Measurements from ENCODE around the gene ORC5.

The ORC5 gene

DNA sequence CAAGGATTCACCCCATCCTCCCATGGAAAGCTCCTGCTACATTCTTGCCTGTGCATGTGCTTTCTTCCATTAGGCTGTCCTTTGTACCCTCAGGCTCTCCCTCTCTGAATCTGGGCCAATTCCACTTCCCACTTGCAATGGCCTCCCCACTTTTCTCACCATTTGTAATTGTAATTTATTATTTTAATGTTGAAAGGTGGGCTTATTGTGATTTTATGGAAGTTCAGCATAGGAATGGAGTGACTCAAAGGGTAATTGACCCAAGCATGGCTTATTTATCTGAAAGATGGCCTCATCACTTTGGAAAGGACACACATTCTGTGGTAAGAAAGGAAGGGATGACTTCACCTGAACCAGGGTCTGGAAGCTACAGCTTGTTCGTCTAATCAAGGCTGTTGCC, 46.9 kb upstream of the ORC5 start:
- H3K27ac ChIP-seq (ENCODE audit: low read depth, low read length) = no peak overlapping the region
- TF ChIP-seq, protein P1, sequence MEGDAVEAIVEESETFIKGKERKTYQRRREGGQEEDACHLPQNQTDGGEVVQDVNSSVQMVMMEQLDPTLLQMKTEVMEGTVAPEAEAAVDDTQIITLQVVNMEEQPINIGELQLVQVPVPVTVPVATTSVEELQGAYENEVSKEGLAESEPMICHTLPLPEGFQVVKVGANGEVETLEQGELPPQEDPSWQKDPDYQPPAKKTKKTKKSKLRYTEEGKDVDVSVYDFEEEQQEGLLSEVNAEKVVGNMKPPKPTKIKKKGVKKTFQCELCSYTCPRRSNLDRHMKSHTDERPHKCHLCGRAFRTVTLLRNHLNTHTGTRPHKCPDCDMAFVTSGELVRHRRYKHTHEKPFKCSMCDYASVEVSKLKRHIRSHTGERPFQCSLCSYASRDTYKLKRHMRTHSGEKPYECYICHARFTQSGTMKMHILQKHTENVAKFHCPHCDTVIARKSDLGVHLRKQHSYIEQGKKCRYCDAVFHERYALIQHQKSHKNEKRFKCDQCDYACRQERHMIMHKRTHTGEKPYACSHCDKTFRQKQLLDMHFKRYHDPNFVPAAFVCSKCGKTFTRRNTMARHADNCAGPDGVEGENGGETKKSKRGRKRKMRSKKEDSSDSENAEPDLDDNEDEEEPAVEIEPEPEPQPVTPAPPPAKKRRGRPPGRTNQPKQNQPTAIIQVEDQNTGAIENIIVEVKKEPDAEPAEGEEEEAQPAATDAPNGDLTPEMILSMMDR (IDR thresholded peaks at IDR 0.05; ENCODE audit: insufficient read depth, low read length, poor library complexity, severe bottlenecking) = no peak
- no peak for TF ChIP-seq EZH2phosphoT487 (conservative IDR thresholded peaks at IDR 0.05; ENCODE audit: low read length)
- no peaks in the 10 kb centered on the region for H3K79me2 ChIP-seq (ENCODE audit: insufficient read depth, low read length)
- no peak overlapping the region for H2AFZ ChIP-seq (ENCODE audit: low read depth, low read length, severe bottlenecking)
- no peaks in the 10 kb centered on the region for H3K9me3 ChIP-seq (ENCODE audit: insufficient read depth, low read length)
- H3K9me2 ChIP-seq (replicated peaks; ENCODE audit: insufficient read depth, low read length) = no peaks in the 10 kb centered on the region
- H3K4me3 ChIP-seq (ENCODE audit: insufficient read depth, low read length, poor library complexity, severe bottlenecking) = no peak overlapping the region
- H3K27me3 ChIP-seq (ENCODE audit: low read length) = no peaks in the 10 kb centered on the region
- no peaks in the 10 kb centered on the region for H4K20me1 ChIP-seq (ENCODE audit: low read depth, low read length)
- H3F3A ChIP-seq (ENCODE audit: insufficient read depth) = no peaks in the 10 kb centered on the region
- no peak overlapping the region for H3K9ac ChIP-seq (ENCODE audit: low read length)
- no peaks in the 10 kb centered on the region for H3K36me3 ChIP-seq (ENCODE audit: low read length)
- no peak overlapping the region for H3K4me2 ChIP-seq (ENCODE audit: low read depth, low read length, poor library complexity, severe bottlenecking)

- Histone ChIP-seq H3K27ac (ENCODE audit: low read depth, low read length) (no peak overlapping the region), H3K4me2 (ENCODE audit: low read depth, low read length, poor library complexity, severe bottlenecking) (no peak overlapping the region), H3K36me3 (ENCODE audit: low read length) (no peaks in the 10 kb centered on the region), H3K9ac (ENCODE audit: low read length) (no peak overlapping the region), H4K20me1 (ENCODE audit: low read depth, low read length) (no peaks in the 10 kb centered on the region), H3K9me3 (ENCODE audit: insufficient read depth, low read length) (no peaks in the 10 kb centered on the region), H3K79me2 (ENCODE audit: insufficient read depth, low read length) (no peaks in the 10 kb centered on the region), H3K27me3 (ENCODE audit: low read length) (no peaks in the 10 kb centered on the region), H3K4me3 (ENCODE audit: insufficient read depth, low read length, poor library complexity, severe bottlenecking) (no peak overlapping the region), H3K9me2 (replicated peaks; ENCODE audit: insufficient read depth, low read length) (no peaks in the 10 kb centered on the region), H2AFZ (ENCODE audit: low read depth, low read length, severe bottlenecking) (no peak overlapping the region), H3F3A (ENCODE audit: insufficient read depth) (no peaks in the 10 kb centered on the region)
- TF ChIP-seq EZH2phosphoT487 (conservative IDR thresholded peaks at IDR 0.05; ENCODE audit: low read length) = no peak
- TF ChIP-seq, protein P1 (IDR thresholded peaks at IDR 0.05; ENCODE audit: insufficient read depth, low read length, poor library complexity, severe bottlenecking) = no peak
Observed at GRCh38 chr7:104252409-104253134, 44.8 kb upstream of the ORC5 start.

GRCh38 chr7:104242638-104243037, 34.8 kb upstream of the ORC5 start:
- H3K27me3 ChIP-seq (ENCODE audit: low read length) = no peaks in the 10 kb centered on the region
- no peaks in the 10 kb centered on the region for H3K79me2 ChIP-seq (ENCODE audit: insufficient read depth, low read length)
- no peaks in the 10 kb centered on the region for H3K9me2 ChIP-seq (replicated peaks; ENCODE audit: insufficient read depth, low read length)
- H2AFZ ChIP-seq (ENCODE audit: low read depth, low read length, severe bottlenecking) = no peak overlapping the region
- H3K9me3 ChIP-seq (ENCODE audit: insufficient read depth, low read length) = no peaks in the 10 kb centered on the region
- no peaks in the 10 kb centered on the region for H3F3A ChIP-seq (ENCODE audit: insufficient read depth)
- no peaks in the 10 kb centered on the region for H3K36me3 ChIP-seq (ENCODE audit: low read length)
- H3K9ac ChIP-seq (ENCODE audit: low read length) = no peak overlapping the region
- H4K20me1 ChIP-seq (ENCODE audit: low read depth, low read length) = no peaks in the 10 kb centered on the region
- TF ChIP-seq, protein P1 (IDR thresholded peaks at IDR 0.05; ENCODE audit: insufficient read depth, low read length, poor library complexity, severe bottlenecking) = no peak
- TF ChIP-seq EZH2phosphoT487 (conservative IDR thresholded peaks at IDR 0.05; ENCODE audit: low read length) = no peak
- no peak overlapping the region for H3K27ac ChIP-seq (ENCODE audit: low read depth, low read length)
- H3K4me2 ChIP-seq (ENCODE audit: low read depth, low read length, poor library complexity, severe bottlenecking) = no peak overlapping the region
- H3K4me3 ChIP-seq (ENCODE audit: insufficient read depth, low read length, poor library complexity, severe bottlenecking) = no peak overlapping the region

All from SU-DHL-6 (cell line).